Measurements from ENCODE around the gene UCP3. TPM values are rescaled to one million over a fixed set of nuclear protein-coding genes. Genes with fewer than 3 reads are reported as not detected.

The UCP3 gene
- total RNA-seq, 1 experiment from 2014 or later = 1.3 TPM

DNA sequence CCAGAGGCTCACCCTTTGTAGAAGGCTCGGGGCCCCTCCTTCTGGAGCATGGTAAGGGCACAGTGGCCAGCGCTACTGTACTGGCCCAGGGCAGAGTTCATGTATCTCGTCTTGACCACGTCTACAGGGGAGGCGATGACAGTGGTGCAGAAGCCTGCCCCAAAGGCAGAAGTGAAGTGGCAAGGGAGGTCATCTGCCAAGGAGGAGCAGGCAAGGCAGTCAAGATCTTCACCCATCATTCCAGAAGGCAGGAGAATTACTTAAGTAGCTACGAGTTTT, 33.5 kb downstream of the UCP3 start:
- no peak overlapping the region for H3K4me3 ChIP-seq (replicated peaks in 1 of 2; ENCODE audit: low read depth in 1 of 2, low read length in 2 of 2)
- peaks cover 10 to 12% of the 10 kb centered on the region in 2 experiments for H3K4me1 ChIP-seq (ENCODE audit: control insufficient read depth in 1 of 2, insufficient read depth in 2 of 2, low read length in 2 of 2)
- H3K9me3 ChIP-seq (ENCODE audit: control insufficient read depth in 1 of 2, insufficient read depth in 1 of 2, low read depth in 1 of 2, low read length in 2 of 2) = no peaks in the 10 kb centered on the region
- H3K36me3 ChIP-seq (ENCODE audit: control insufficient read depth in 1 of 2, insufficient read depth in 2 of 2, low read length in 2 of 2) = peaks cover 0 to 2% of the 10 kb centered on the region in 2 experiments; a peak in 1 of 4 replicates
- H3K79me2 ChIP-seq (ENCODE audit: insufficient read depth, low read length) = no peaks in the 10 kb centered on the region
- POLR2A ChIA-PET = no interaction called here
- BruUV-seq (replicated peaks) = no TSS peak
- CTCF ChIA-PET = no interaction called here
- DNase-seq (ENCODE audit: low read depth, low spot score) (no peak), ATAC-seq (no peak)
- no peak overlapping the region for H3K4me2 ChIP-seq (ENCODE audit: low read length)
- intact Hi-C loops (cut with micrococcal nuclease) = no loop called here
- no peak overlapping the region for H3K9ac ChIP-seq (ENCODE audit: low read length)
- RAD21 ChIA-PET (ENCODE audit: low non-redundant PET in 1 of 2, low total read pairs in 2 of 2, uncharacterized antibody in 2 of 2, unreplicated experiment in 2 of 2) = no interaction called here
- no peak overlapping the region for H3K27ac ChIP-seq (ENCODE audit: low read depth, low read length)
- no peaks in the 10 kb centered on the region for H3K27me3 ChIP-seq (ENCODE audit: insufficient read depth, low read length)
- no peaks in the 10 kb centered on the region for H3K9me2 ChIP-seq (ENCODE audit: insufficient read depth)
- TF ChIP-seq SP1 (IDR thresholded peaks at IDR 0.05; ENCODE audit: low read depth) (no peak), JUND (IDR thresholded peaks at IDR 0.05) (no peak), REST (IDR thresholded peaks at IDR 0.05; ENCODE audit: low read depth) (no peak), EZH2phosphoT487 (IDR thresholded peaks at IDR 0.05; ENCODE audit: borderline replicate concordance) (no peak), EZH2 (IDR thresholded peaks at IDR 0.05) (no peak), CTCF (IDR thresholded peaks at IDR 0.05 in 2 of 3, conservative IDR thresholded peaks at IDR 0.05 in 1 of 3; ENCODE audit: borderline replicate concordance in 1 of 3, insufficient read depth in 1 of 3, low read depth in 2 of 3, low read length in 2 of 3) (no peak), ZFX (IDR thresholded peaks at IDR 0.05) (no peak), EGR1 (IDR thresholded peaks at IDR 0.05; ENCODE audit: low read depth) (no peak), FOSL1 (IDR thresholded peaks at IDR 0.05; ENCODE audit: low read depth) (no peak), ELF1 (IDR thresholded peaks at IDR 0.05; ENCODE audit: borderline replicate concordance, low read depth) (no peak), RAD21 (IDR thresholded peaks at IDR 0.05; ENCODE audit: low read depth) (no peak), TCF7L2 (IDR thresholded peaks at IDR 0.05; ENCODE audit: borderline replicate concordance, extremely low read depth, insufficient read depth, insufficient read length) (no peak), YY1 (IDR thresholded peaks at IDR 0.05; ENCODE audit: extremely low read depth, insufficient replicate concordance, low read depth, low read length) (no peak), ZNF274 (IDR thresholded peaks at IDR 0.05; ENCODE audit: low read depth, low read length) (no peak), POLR2AphosphoS5 (IDR thresholded peaks at IDR 0.05; ENCODE audit: low read depth, low read length) (no peak), SRF (IDR thresholded peaks at IDR 0.05; ENCODE audit: low read depth) (no peak), POLR2A (IDR thresholded peaks at IDR 0.05; ENCODE audit: borderline replicate concordance, extremely low read depth, insufficient read depth, insufficient read length) (no peak)
- TF ChIP-seq, protein P1, sequence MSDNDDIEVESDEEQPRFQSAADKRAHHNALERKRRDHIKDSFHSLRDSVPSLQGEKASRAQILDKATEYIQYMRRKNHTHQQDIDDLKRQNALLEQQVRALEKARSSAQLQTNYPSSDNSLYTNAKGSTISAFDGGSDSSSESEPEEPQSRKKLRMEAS (IDR thresholded peaks at IDR 0.05) = no peak
- no peak overlapping the region for H2AFZ ChIP-seq (ENCODE audit: low read depth, low read length, poor library complexity, severe bottlenecking)
- H4K20me1 ChIP-seq (ENCODE audit: insufficient read depth) = no peaks in the 10 kb centered on the region

All from HCT116 (cell line).